Esophagus muscularis mucosa (tissue), 4 donors: ENCODE results near the gene MFSD11.
A peak's percentile ranks its signal among the peaks of the same experiment; 100 is the strongest.

Experiments
- CTCF ChIP-seq, 3 experiments: fragments of 200-600 bp in 2 of 3; fragments of 450-650 bp in 1 of 3; sonication (generic) in 2 of 3; IDR thresholded peaks; one replicate each; pipeline ENCODE4 v1.5.1; 2017 to 2019; ENCODE audit warnings: antibody characterized with exemption in 3 of 3, mild to moderate bottlenecking in 2 of 3, moderate library complexity in 1 of 3
- EP300 ChIP-seq: sonication (generic); formaldehyde crosslinking; IDR thresholded peaks from one replicate; pipeline ENCODE4 v1.6.1; 2017; ENCODE audit warnings: antibody characterized with exemption
- POLR2A ChIP-seq: fragments of 450-650 bp; IDR thresholded peaks from one replicate; pipeline ENCODE4 v1.6.1; 2017; ENCODE audit warnings: antibody characterized with exemption, moderate library complexity, mild to moderate bottlenecking, low read depth
- POLR2AphosphoS5 ChIP-seq, 2 donors: sonication (generic); formaldehyde crosslinking; IDR thresholded peaks; one replicate each; pipeline ENCODE4 v1.6.1; 2017; ENCODE audit warnings: antibody characterized with exemption in 2 of 2

- peak in 1 of 3 experiments; percentile 43 for TF ChIP-seq CTCF (IDR thresholded peaks at IDR 0.05)
- peak; percentile 8 to 65 for TF ChIP-seq POLR2AphosphoS5 (IDR thresholded peaks at IDR 0.05)
- no peak for TF ChIP-seq EP300
- TF ChIP-seq POLR2A: peak; percentile 47
Observed at GRCh38 chr17:76736349-76737081, 1.4 kb upstream of the MFSD11 start.
